Measurements from ENCODE around the gene CNTN4. TPM values are rescaled to one million over a fixed set of nuclear protein-coding genes. Genes with fewer than 3 reads are reported as not detected.

CNTN4 gene
- total RNA-seq, 1 experiment from 2014 or later = 1.6 TPM

- Histone ChIP-seq H4K20me1 (ENCODE audit: control insufficient read depth, insufficient read depth, insufficient read length) (no peaks in the 10 kb centered on the region), H4K5ac (ENCODE audit: insufficient read length, low read depth, low read length) (no peak overlapping the region), H3K4me1 (ENCODE audit: insufficient read depth, low read length) (no peaks in the 10 kb centered on the region; the same call in 1 of the 2 replicates), H3K14ac (ENCODE audit: insufficient read depth, low read length) (no peak overlapping the region), H2AK5ac (ENCODE audit: insufficient read length, low read length) (no peak overlapping the region), H3K9me3 (ENCODE audit: control insufficient read depth, low read depth, low read length) (no peaks in the 10 kb centered on the region), H2BK5ac (ENCODE audit: insufficient read length, low read length) (no peak overlapping the region), H2AFZ (ENCODE audit: low read length) (no peak overlapping the region), H3K23ac (ENCODE audit: insufficient read length, low read depth, low read length) (no peak overlapping the region), H3K4me2 (ENCODE audit: insufficient read depth, insufficient read length, low read length) (no peak overlapping the region), H3K9ac (ENCODE audit: extremely low read depth, insufficient read length, low read length) (no peak overlapping the region), H3K79me1 (ENCODE audit: insufficient read depth, low read depth, low read length, poor library complexity, severe bottlenecking) (no peaks in the 10 kb centered on the region), H3K56ac (ENCODE audit: insufficient read length, low read depth, low read length) (no peak overlapping the region), H4K8ac (replicated peaks; ENCODE audit: insufficient read length, low read depth, low read length) (no peak overlapping the region), H3K79me2 (ENCODE audit: insufficient read depth, low read length) (no peaks in the 10 kb centered on the region), H3K23me2 (ENCODE audit: insufficient read length, low read depth, low read length, poor library complexity, severe bottlenecking) (no peaks in the 10 kb centered on the region), H4K91ac (ENCODE audit: insufficient read length, low read depth, low read length) (no peak overlapping the region), H3T11ph (ENCODE audit: low read length) (no peak overlapping the region), H3K4ac (ENCODE audit: low read depth, low read length) (no peak overlapping the region), H2BK20ac (ENCODE audit: low read depth, low read length, poor library complexity, severe bottlenecking) (no peak overlapping the region), H3K18ac (ENCODE audit: insufficient read length, low read depth, low read length) (no peak overlapping the region), H2BK120ac (ENCODE audit: low read depth, low read length, poor library complexity, severe bottlenecking) (no peak overlapping the region), H3K27me3 (ENCODE audit: insufficient read depth, low read length) (no peaks in the 10 kb centered on the region), H3K27ac (ENCODE audit: insufficient read length, low read depth, low read length) (no peak overlapping the region), H2BK15ac (ENCODE audit: low read depth, low read length) (no peak overlapping the region), H2BK12ac (ENCODE audit: insufficient read length, low read depth, low read length) (no peak overlapping the region)
- WGBS (ENCODE audit: extremely low coverage, insufficient read length, low lambda C conversion rate) = no CpG with 5 or more reads among the region's 4 CpGs
- DNase-seq = no peak
- no peaks in the 10 kb centered on the region for H3K27me3 Mint-ChIP-seq (ENCODE audit: low read depth)
- H3K4me3 Mint-ChIP-seq = no peak overlapping the region
- 0 out of 7 replicates have a peak overlapping the region, but pooled peaks of 1 of the 3 experiments have one; percentile 5 for H3K27ac Mint-ChIP-seq
- H3K4me1 Mint-ChIP-seq = peaks cover 19 to 21% of the 10 kb centered on the region in 2 experiments
- TF ChIP-seq, protein P1, sequence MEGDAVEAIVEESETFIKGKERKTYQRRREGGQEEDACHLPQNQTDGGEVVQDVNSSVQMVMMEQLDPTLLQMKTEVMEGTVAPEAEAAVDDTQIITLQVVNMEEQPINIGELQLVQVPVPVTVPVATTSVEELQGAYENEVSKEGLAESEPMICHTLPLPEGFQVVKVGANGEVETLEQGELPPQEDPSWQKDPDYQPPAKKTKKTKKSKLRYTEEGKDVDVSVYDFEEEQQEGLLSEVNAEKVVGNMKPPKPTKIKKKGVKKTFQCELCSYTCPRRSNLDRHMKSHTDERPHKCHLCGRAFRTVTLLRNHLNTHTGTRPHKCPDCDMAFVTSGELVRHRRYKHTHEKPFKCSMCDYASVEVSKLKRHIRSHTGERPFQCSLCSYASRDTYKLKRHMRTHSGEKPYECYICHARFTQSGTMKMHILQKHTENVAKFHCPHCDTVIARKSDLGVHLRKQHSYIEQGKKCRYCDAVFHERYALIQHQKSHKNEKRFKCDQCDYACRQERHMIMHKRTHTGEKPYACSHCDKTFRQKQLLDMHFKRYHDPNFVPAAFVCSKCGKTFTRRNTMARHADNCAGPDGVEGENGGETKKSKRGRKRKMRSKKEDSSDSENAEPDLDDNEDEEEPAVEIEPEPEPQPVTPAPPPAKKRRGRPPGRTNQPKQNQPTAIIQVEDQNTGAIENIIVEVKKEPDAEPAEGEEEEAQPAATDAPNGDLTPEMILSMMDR (conservative IDR thresholded peaks at IDR 0.05) = no peak
- H3K36me3 Mint-ChIP-seq (ENCODE audit: insufficient read depth in 1 of 3, low read depth in 3 of 3) = no peaks in the 10 kb centered on the region
- H3K9me3 Mint-ChIP-seq = no peaks in the 10 kb centered on the region
These were observed 1007.1 kb downstream of the CNTN4 start for GRCh38 chr3:3105815-3106214.

Measured in H9 (cell line).